OCI-LY3 (cell line): ENCODE data around the gene ZFX.

Experiments used
- H2AFZ ChIP-seq: fragments of 200-600, 300-600 bp; shearing (Covaris generic); 2 replicates; pipeline ENCODE4 v1.6.0; 2014; ENCODE audit warnings: antibody characterized with exemption, low read depth, low read length
- H3K27ac ChIP-seq: fragments of 200-600, 300-600 bp; sonication (generic); 2 replicates; pipeline ENCODE4 v1.5.1; 2014; ENCODE audit warnings: mild to moderate bottlenecking, low read length, moderate library complexity, mixed read lengths
- H3K27me3 ChIP-seq: fragments of 200-600, 300-600 bp; sonication (generic); 2 replicates; pipeline ENCODE4 v1.6.1; 2014; ENCODE audit warnings: low read depth, low read length, mixed read lengths
- H3K36me3 ChIP-seq: fragments of 200-600, 300-600 bp; sonication (generic); replicated peaks from 2 replicates; pipeline ENCODE3; 2014; ENCODE audit warnings: low read depth, low read length, mixed read lengths
- H3K4me1 ChIP-seq: fragments of 300-600, 200-600 bp; sonication (generic); 2 replicates; pipeline ENCODE4 v1.6.1; 2014; ENCODE audit warnings: low read length, mixed read lengths
- H3K4me2 ChIP-seq: fragments of 200-600, 300-600 bp; sonication (generic); 2 replicates; pipeline ENCODE4 v1.6.1; 2014; ENCODE audit warnings: low read length, mixed read lengths
- H3K4me3 ChIP-seq: fragments of 300-600, 200-600 bp; sonication (generic); 2 replicates; pipeline ENCODE4 v1.5.1; 2014; ENCODE audit warnings: antibody characterized with exemption, mild to moderate bottlenecking, low read length, moderate library complexity
- H3K79me2 ChIP-seq: fragments of 300-600, 200-600 bp; shearing (Covaris generic); 2 replicates; pipeline ENCODE4 v1.6.1; 2014; ENCODE audit warnings: mild to moderate bottlenecking, low read length, mixed read lengths
- H3K9ac ChIP-seq: fragments of 300-600, 200-600 bp; shearing (Covaris generic); 2 replicates; pipeline ENCODE4 v1.6.0; 2014; ENCODE audit warnings: mild to moderate bottlenecking, low read length, moderate library complexity
- H3K9me3 ChIP-seq: fragments of 200-600, 300-600 bp; shearing (Covaris generic); 2 replicates; pipeline ENCODE4 v1.6.1; 2014; ENCODE audit warnings: low read length, mixed read lengths; ENCODE audit not compliant: insufficient read depth
- H4K20me1 ChIP-seq: fragments of 200-600, 300-600 bp; sonication (generic); 2 replicates; pipeline ENCODE4 v1.6.1; 2016; ENCODE audit warnings: low read length, mixed read lengths; ENCODE audit not compliant: insufficient read depth
- CTCF ChIP-seq: fragments of 200-600, 300-600 bp; sonication (generic); IDR thresholded peaks from 2 replicates; pipeline ENCODE4 v1.5.1; 2014; ENCODE audit warnings: antibody characterized with exemption, low read length, low read depth
- EZH2phosphoT487 ChIP-seq: fragments of 200-600 bp; shearing (Covaris generic); IDR thresholded peaks from 2 replicates; pipeline ENCODE4 v1.6.1; 2018; ENCODE audit warnings: antibody characterized with exemption, mixed run types, low read depth

The ZFX gene

GRCh38 chrX:24241822-24242648 lies 92.5 kb downstream of the ZFX start:
- Histone ChIP-seq H4K20me1 (no peaks in the 10 kb centered on the region), H3K9ac (peak overlapping the region; percentile 41), H2AFZ (no peak overlapping the region), H3K79me2 (no peaks in the 10 kb centered on the region), H3K4me3 (peak overlapping the region; percentile 54), H3K4me1 (peaks cover 16% of the 10 kb centered on the region), H3K4me2 (peak overlapping the region; percentile 82), H3K27me3 (no peaks in the 10 kb centered on the region), H3K9me3 (no peaks in the 10 kb centered on the region), H3K27ac (peak overlapping the region; percentile 52; the same call in 1 of the 2 replicates), H3K36me3 (no peaks in the 10 kb centered on the region)
- TF ChIP-seq CTCF (peak; percentile 63), EZH2phosphoT487 (no peak)

- H3K27me3 ChIP-seq: no peaks in the 10 kb centered on the region
- TF ChIP-seq CTCF (no peak), EZH2phosphoT487 (no peak)
- H2AFZ ChIP-seq: peak overlapping the region; percentile 58; the same call in 1 of the 2 replicates
- peak overlapping the region; percentile 82 for H3K4me2 ChIP-seq
- peak overlapping the region; percentile 54 for H3K4me3 ChIP-seq
- H3K27ac ChIP-seq: peak overlapping the region; percentile 52
- H3K4me1 ChIP-seq: peaks cover 16% of the 10 kb centered on the region
- H3K9ac ChIP-seq: 0 out of 2 replicates have a peak overlapping the region, but pooled peaks have one; percentile 0
- H3K79me2 ChIP-seq: no peaks in the 10 kb centered on the region
- no peaks in the 10 kb centered on the region for H3K36me3 ChIP-seq
- H4K20me1 ChIP-seq: no peaks in the 10 kb centered on the region
- no peaks in the 10 kb centered on the region for H3K9me3 ChIP-seq
Measured at GRCh38 chrX:24242649-24243175, 93.2 kb downstream of the ZFX start.

- H3K36me3 ChIP-seq: no peaks in the 10 kb centered on the region
- H3K4me2 ChIP-seq: peak overlapping the region; percentile 82
- peak overlapping the region; percentile 54 for H3K4me3 ChIP-seq
Measured at GRCh38 chrX:24243188-24243587, 93.7 kb downstream of the ZFX start.

More at GRCh38 chrX:24243188-24243587, 93.7 kb downstream of the ZFX start:
- peak overlapping the region; percentile 58; the same call in 1 of the 2 replicates for H2AFZ ChIP-seq
- no peaks in the 10 kb centered on the region for H3K9me3 ChIP-seq
- no peaks in the 10 kb centered on the region for H4K20me1 ChIP-seq
- peaks cover 16% of the 10 kb centered on the region for H3K4me1 ChIP-seq
- TF ChIP-seq CTCF (no peak), EZH2phosphoT487 (no peak)
- H3K79me2 ChIP-seq: no peaks in the 10 kb centered on the region
- H3K9ac ChIP-seq: 0 out of 2 replicates have a peak overlapping the region, but pooled peaks have one; percentile 0
- no peaks in the 10 kb centered on the region for H3K27me3 ChIP-seq
- H3K27ac ChIP-seq: peak overlapping the region; percentile 52
